NOMO-1 treated with DMSO at 0.1 percent for 48 hours (cell line): ENCODE measurements around the gene PLPP1.

ENCODE experiments used
- DNase-seq: peaks from one replicate; lab custom pipeline; 2025; ENCODE audit not compliant: unreplicated experiment; lab: John Stamatoyannopoulos, UW

Gene PLPP1

GRCh38 chr5:55453211-55453610 is 81.6 kb downstream of the PLPP1 start:
- no peak for DNase-seq

GRCh38 chr5:55451976-55452375 is 82.8 kb downstream of the PLPP1 start:
- DNase-seq: no peak

GRCh38 chr5:55450050-55450765 is 84.6 kb downstream of the PLPP1 start:
- no peak for DNase-seq

GRCh38 chr5:55446640-55447351 is 88.0 kb downstream of the PLPP1 start:
- DNase-seq: no peak

GRCh38 chr5:55445791-55446190 is 89.0 kb downstream of the PLPP1 start:
- DNase-seq: no peak

- no peak for DNase-seq
Measured at GRCh38 chr5:55441954-55442353, 92.8 kb downstream of the PLPP1 start.

GRCh38 chr5:55441107-55441771 is 93.5 kb downstream of the PLPP1 start:
- DNase-seq: no peak

GRCh38 chr5:55440188-55440646 is 94.5 kb downstream of the PLPP1 start:
- DNase-seq: peak; percentile 4

GRCh38 chr5:55438998-55439397 is 95.8 kb downstream of the PLPP1 start:
- no peak for DNase-seq

- no peak for DNase-seq
Measured at GRCh38 chr5:55437859-55438206, 96.9 kb downstream of the PLPP1 start.

GRCh38 chr5:55437452-55437851 is 97.3 kb downstream of the PLPP1 start:
- DNase-seq: no peak

- no peak for DNase-seq
Measured at GRCh38 chr5:55432549-55432948, 102.2 kb downstream of the PLPP1 start.

- DNase-seq: no peak
Measured at GRCh38 chr5:55429613-55430253, 105.0 kb downstream of the PLPP1 start.

GRCh38 chr5:55429221-55429612 is 105.5 kb downstream of the PLPP1 start:
- DNase-seq: no peak

GRCh38 chr5:55427157-55427556 is 107.6 kb downstream of the PLPP1 start:
- no peak for DNase-seq

GRCh38 chr5:55426455-55426854 is 108.3 kb downstream of the PLPP1 start:
- no peak for DNase-seq

GRCh38 chr5:55421074-55421529 is 113.7 kb downstream of the PLPP1 start:
- no peak for DNase-seq

- no peak for DNase-seq
Measured at GRCh38 chr5:55418994-55419968, 115.5 kb downstream of the PLPP1 start.

- peak; percentile 6 for DNase-seq
Measured at GRCh38 chr5:55416306-55416705, 118.5 kb downstream of the PLPP1 start.

GRCh38 chr5:55415071-55415470 is 119.7 kb downstream of the PLPP1 start:
- no peak for DNase-seq
